HL-60 (cell line): ENCODE data around the gene FOXM1.

Source experiments
- GABPA ChIP-seq: IDR thresholded peaks from 2 replicates; pipeline ENCODE4 v1.6.1; 2012; ENCODE audit warnings: low read depth
- POLR2AphosphoS5 ChIP-seq: IDR thresholded peaks from 2 replicates; pipeline ENCODE4 v1.6.1; 2012; ENCODE audit warnings: low read depth
- TF ChIP-seq, protein P1 (sequence below): IDR thresholded peaks from one replicate; pipeline ENCODE4 v1.5.1; 2011; ENCODE audit warnings: low read length, control low read depth, inconsistent platforms; ENCODE audit not compliant: insufficient read depth
- TF ChIP-seq, protein P2 (sequence below): IDR thresholded peaks from 2 replicates; pipeline ENCODE4 v1.6.1; 2012; ENCODE audit warnings: low read depth; ENCODE audit not compliant: insufficient replicate concordance

DNA sequence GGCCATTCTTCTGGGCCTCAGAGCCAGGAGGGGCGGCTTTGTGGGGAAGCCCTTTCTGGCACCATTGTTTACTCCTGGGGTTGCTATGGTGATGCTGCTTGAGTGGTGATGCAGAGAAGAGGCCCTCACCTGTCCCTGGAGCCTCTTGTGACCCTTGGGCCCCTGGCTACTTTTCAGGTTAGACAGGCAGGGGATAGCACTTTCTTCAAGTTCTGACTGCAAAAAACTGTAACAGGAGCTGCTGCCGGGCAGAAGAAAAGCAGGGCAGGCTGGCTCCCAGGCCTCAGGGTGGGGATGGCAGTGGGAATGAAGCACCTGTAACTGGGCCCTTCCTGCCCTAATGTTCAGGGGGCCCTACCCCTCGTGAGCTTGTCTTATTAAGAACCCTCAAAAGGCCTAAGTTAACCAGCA lies 19.9 kb downstream of the FOXM1 start, which contains the start of gene TEX52:
- TF ChIP-seq, protein P1, sequence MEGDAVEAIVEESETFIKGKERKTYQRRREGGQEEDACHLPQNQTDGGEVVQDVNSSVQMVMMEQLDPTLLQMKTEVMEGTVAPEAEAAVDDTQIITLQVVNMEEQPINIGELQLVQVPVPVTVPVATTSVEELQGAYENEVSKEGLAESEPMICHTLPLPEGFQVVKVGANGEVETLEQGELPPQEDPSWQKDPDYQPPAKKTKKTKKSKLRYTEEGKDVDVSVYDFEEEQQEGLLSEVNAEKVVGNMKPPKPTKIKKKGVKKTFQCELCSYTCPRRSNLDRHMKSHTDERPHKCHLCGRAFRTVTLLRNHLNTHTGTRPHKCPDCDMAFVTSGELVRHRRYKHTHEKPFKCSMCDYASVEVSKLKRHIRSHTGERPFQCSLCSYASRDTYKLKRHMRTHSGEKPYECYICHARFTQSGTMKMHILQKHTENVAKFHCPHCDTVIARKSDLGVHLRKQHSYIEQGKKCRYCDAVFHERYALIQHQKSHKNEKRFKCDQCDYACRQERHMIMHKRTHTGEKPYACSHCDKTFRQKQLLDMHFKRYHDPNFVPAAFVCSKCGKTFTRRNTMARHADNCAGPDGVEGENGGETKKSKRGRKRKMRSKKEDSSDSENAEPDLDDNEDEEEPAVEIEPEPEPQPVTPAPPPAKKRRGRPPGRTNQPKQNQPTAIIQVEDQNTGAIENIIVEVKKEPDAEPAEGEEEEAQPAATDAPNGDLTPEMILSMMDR, result no peak
- TF ChIP-seq GABPA, result no peak
- TF ChIP-seq POLR2AphosphoS5, result no peak
- TF ChIP-seq, protein P2, sequence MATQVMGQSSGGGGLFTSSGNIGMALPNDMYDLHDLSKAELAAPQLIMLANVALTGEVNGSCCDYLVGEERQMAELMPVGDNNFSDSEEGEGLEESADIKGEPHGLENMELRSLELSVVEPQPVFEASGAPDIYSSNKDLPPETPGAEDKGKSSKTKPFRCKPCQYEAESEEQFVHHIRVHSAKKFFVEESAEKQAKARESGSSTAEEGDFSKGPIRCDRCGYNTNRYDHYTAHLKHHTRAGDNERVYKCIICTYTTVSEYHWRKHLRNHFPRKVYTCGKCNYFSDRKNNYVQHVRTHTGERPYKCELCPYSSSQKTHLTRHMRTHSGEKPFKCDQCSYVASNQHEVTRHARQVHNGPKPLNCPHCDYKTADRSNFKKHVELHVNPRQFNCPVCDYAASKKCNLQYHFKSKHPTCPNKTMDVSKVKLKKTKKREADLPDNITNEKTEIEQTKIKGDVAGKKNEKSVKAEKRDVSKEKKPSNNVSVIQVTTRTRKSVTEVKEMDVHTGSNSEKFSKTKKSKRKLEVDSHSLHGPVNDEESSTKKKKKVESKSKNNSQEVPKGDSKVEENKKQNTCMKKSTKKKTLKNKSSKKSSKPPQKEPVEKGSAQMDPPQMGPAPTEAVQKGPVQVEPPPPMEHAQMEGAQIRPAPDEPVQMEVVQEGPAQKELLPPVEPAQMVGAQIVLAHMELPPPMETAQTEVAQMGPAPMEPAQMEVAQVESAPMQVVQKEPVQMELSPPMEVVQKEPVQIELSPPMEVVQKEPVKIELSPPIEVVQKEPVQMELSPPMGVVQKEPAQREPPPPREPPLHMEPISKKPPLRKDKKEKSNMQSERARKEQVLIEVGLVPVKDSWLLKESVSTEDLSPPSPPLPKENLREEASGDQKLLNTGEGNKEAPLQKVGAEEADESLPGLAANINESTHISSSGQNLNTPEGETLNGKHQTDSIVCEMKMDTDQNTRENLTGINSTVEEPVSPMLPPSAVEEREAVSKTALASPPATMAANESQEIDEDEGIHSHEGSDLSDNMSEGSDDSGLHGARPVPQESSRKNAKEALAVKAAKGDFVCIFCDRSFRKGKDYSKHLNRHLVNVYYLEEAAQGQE, result no peak
